PC-9 (cell line): Measurements from ENCODE around the gene DIS3.

Experiments used
- CTCF ChIP-seq: fragments of 200-600 bp; sonication (generic); conservative IDR thresholded peaks from 2 replicates; pipeline ENCODE4 v1.6.1; 2017; ENCODE audit warnings: mixed run types, antibody characterized with exemption, mild to moderate bottlenecking, moderate library complexity
- EZH2 ChIP-seq: fragments of 200-600 bp; sonication (generic); IDR thresholded peaks from 2 replicates; pipeline ENCODE4 v1.8.0; 2017; ENCODE audit warnings: antibody characterized with exemption, low read depth

GRCh38 chr13:72757792-72758535, 23.7 kb downstream of the DIS3 start:
- TF ChIP-seq CTCF (no peak), EZH2 (no peak)
